Naive thymus-derived CD8-positive, alpha-beta T cell (primary cell): ENCODE results near the gene FAT2. TPM values are rescaled to one million over a fixed set of nuclear protein-coding genes. Genes with fewer than 3 reads are reported as not detected.
A peak's percentile ranks its signal among the peaks of the same experiment; 100 is the strongest.
"Not testable (repeated sequence)": the region's sequence is repeated elsewhere in the genome, so short reads cannot be mapped to it uniquely, and the experiment has no call there.

Experiments used
- ATAC-seq, 2 donors: fragments of 150-1000 bp; cut with Tn5 transposase in 1 of 2; sonication (Bioruptor Pico), chemical (Tn5 transposase) in 1 of 2; 1 replicate in 1 of 2; 2 replicates in 1 of 2; pipeline ENCODE4 v1.10.0; 2021; ENCODE audit warnings: mild to moderate bottlenecking in 2 of 2, moderate library complexity in 2 of 2
- POLR2A ChIA-PET: fragments of 350-600 bp; sonication (Branson Sonifier 250); formaldehyde crosslinking; loops from one replicate; lab custom pipeline; 2021; ENCODE audit warnings: antibody characterized with exemption; lab: Charles Lee
- DNase-seq, 10 donors: peaks; one replicate each; pipeline versions ENCODE4 v3.0.0 to v3.0.0-alpha.2; 2020 to 2022
- H3K27ac Mint-ChIP-seq, 10 donors: one replicate each; pipeline ENCODE4 v1.8.0; 2020 to 2022; ENCODE audit warnings: mild to moderate bottlenecking in 10 of 10, mixed read lengths in 10 of 10, moderate library complexity in 4 of 10, inconsistent platforms in 1 of 10
- H3K27me3 Mint-ChIP-seq, 5 donors: one replicate each; pipeline ENCODE4 v1.8.0; 2021 to 2022; ENCODE audit warnings: mixed read lengths in 5 of 5
- H3K36me3 Mint-ChIP-seq, 3 donors: one replicate each; pipeline ENCODE4 v1.8.0; 2020 to 2022; ENCODE audit warnings: mixed read lengths in 3 of 3, mild to moderate bottlenecking in 2 of 3, inconsistent platforms in 1 of 3
- H3K4me1 Mint-ChIP-seq, 4 donors: one replicate each; pipeline ENCODE4 v1.8.0; 2021 to 2022; ENCODE audit warnings: mixed read lengths in 4 of 4
- H3K4me3 Mint-ChIP-seq, 10 donors: one replicate each; pipeline ENCODE4 v1.8.0; 2020 to 2022; ENCODE audit warnings: mild to moderate bottlenecking in 10 of 10, mixed read lengths in 10 of 10, moderate library complexity in 6 of 10, inconsistent platforms in 1 of 10
- H3K9me3 Mint-ChIP-seq, 9 donors: one replicate each; pipeline ENCODE4 v1.8.0; 2020 to 2022; ENCODE audit warnings: mixed read lengths in 9 of 9, mild to moderate bottlenecking in 3 of 9, inconsistent platforms in 1 of 9, moderate library complexity in 1 of 9
- polyA plus RNA-seq, 3 donors: library from polyadenylated mRNA; unstranded; fragments of 300-500 nt; fragmentation: Illumina TruSeq; gene quantifications; one replicate each; pipeline ENCODE4 v1.2.3, GENCODE V29; 2021
- total RNA-seq, 8 experiments: library from RNA in 2 of 8; stranded (reverse) in 2 of 8; gene quantifications; one replicate each; pipeline ENCODE4 v1.2.3 and lab custom pipeline; 2021 to 2026

FAT2 gene
- total and polyA plus RNA-seq, 5 experiments from 2014 or later = 0.03 TPM; not detected in 4

GRCh38 chr5:151589878-151590570 lies 1.1 kb downstream of the FAT2 start:
- H3K9me3 Mint-ChIP-seq = no peaks in the 10 kb centered on the region
- POLR2A ChIA-PET = no interaction called here
- DNase-seq (no peak), ATAC-seq (no peak)
- H3K36me3 Mint-ChIP-seq = no peaks in the 10 kb centered on the region
- peaks cover 0 to 10% (median 0%) of the 10 kb centered on the region in 5 donors for H3K27me3 Mint-ChIP-seq
- H3K4me3 Mint-ChIP-seq = no peak overlapping the region
- H3K4me1 Mint-ChIP-seq = peaks cover 0 to 7% (median 0%) of the 10 kb centered on the region in 4 donors
- H3K27ac Mint-ChIP-seq = peak overlapping the region in 1 of 10 donors; percentile 58

- no peaks in the 10 kb centered on the region for H3K27me3 Mint-ChIP-seq
- no peaks in the 10 kb centered on the region for H3K9me3 Mint-ChIP-seq
- H3K4me3 Mint-ChIP-seq = no peak overlapping the region
- POLR2A ChIA-PET = no interaction called here
- peak overlapping the region in 1 of 10 donors; percentile 73 for H3K27ac Mint-ChIP-seq
- H3K4me1 Mint-ChIP-seq = peaks cover 0 to 2% (median 0%) of the 10 kb centered on the region in 4 donors
- ATAC-seq = no peak
- no peaks in the 10 kb centered on the region for H3K36me3 Mint-ChIP-seq
- no peak for DNase-seq
Measured at GRCh38 chr5:151587796-151588555, 3.2 kb downstream of the FAT2 start.

- H3K27ac Mint-ChIP-seq = no peak overlapping the region
- DNase-seq = no peak
- H3K9me3 Mint-ChIP-seq = no peaks in the 10 kb centered on the region
- H3K4me1 Mint-ChIP-seq = peaks cover 0 to 2% (median 0%) of the 10 kb centered on the region in 4 donors
- no peaks in the 10 kb centered on the region for H3K36me3 Mint-ChIP-seq
- POLR2A ChIA-PET = no interaction called here
- peaks cover 0 to 2% (median 0%) of the 10 kb centered on the region in 5 donors for H3K27me3 Mint-ChIP-seq
- no peak overlapping the region for H3K4me3 Mint-ChIP-seq
- ATAC-seq = no peak
Measured at GRCh38 chr5:151585970-151586369, 5.2 kb downstream of the FAT2 start.

GRCh38 chr5:151585344-151585743 lies 5.8 kb downstream of the FAT2 start:
- H3K9me3 Mint-ChIP-seq, H3K27ac Mint-ChIP-seq, H3K36me3 Mint-ChIP-seq, H3K4me3 Mint-ChIP-seq, H3K4me1 Mint-ChIP-seq, DNase-seq, H3K27me3 Mint-ChIP-seq, ATAC-seq, POLR2A ChIA-PET: not testable (repeated sequence)

- ATAC-seq (no peak), DNase-seq (no peak)
- Mint-ChIP-seq H3K4me3 (no peak overlapping the region), H3K9me3 (no peaks in the 10 kb centered on the region), H3K4me1 (peaks cover 0 to 2% (median 0%) of the 10 kb centered on the region in 4 donors), H3K27ac (no peak overlapping the region), H3K27me3 (peaks cover 0 to 2% (median 0%) of the 10 kb centered on the region in 5 donors), H3K36me3 (no peaks in the 10 kb centered on the region)
- POLR2A ChIA-PET = no interaction called here
Measured at GRCh38 chr5:151584057-151584937, 6.8 kb downstream of the FAT2 start.

GRCh38 chr5:151581812-151582583 lies 9.1 kb downstream of the FAT2 start:
- no peak overlapping the region for H3K4me3 Mint-ChIP-seq
- H3K9me3 Mint-ChIP-seq = no peaks in the 10 kb centered on the region
- peak overlapping the region in 2 of 10 donors; percentile 62 to 66 for H3K27ac Mint-ChIP-seq
- peaks cover 13 to 19% (median 14%) of the 10 kb centered on the region in 4 donors for H3K4me1 Mint-ChIP-seq
- ATAC-seq = no peak
- POLR2A ChIA-PET = no interaction called here
- H3K36me3 Mint-ChIP-seq = no peaks in the 10 kb centered on the region
- DNase-seq = no peak
- H3K27me3 Mint-ChIP-seq = peaks cover 0 to 2% (median 0%) of the 10 kb centered on the region in 5 donors

GRCh38 chr5:151581347-151581746 lies 9.8 kb downstream of the FAT2 start:
- POLR2A ChIA-PET = no interaction called here
- Mint-ChIP-seq H3K4me1 (peaks cover 13 to 23% (median 15%) of the 10 kb centered on the region in 4 donors), H3K9me3 (no peaks in the 10 kb centered on the region), H3K36me3 (no peaks in the 10 kb centered on the region), H3K4me3 (no peak overlapping the region), H3K27me3 (peaks cover 0 to 2% (median 0%) of the 10 kb centered on the region in 5 donors), H3K27ac (peak overlapping the region in 1 of 10 donors; percentile 62)
- ATAC-seq (no peak), DNase-seq (no peak)

- H3K9me3 Mint-ChIP-seq = no peaks in the 10 kb centered on the region
- peaks cover 0 to 2% (median 0%) of the 10 kb centered on the region in 5 donors for H3K27me3 Mint-ChIP-seq
- no peak overlapping the region for H3K27ac Mint-ChIP-seq
- ATAC-seq (no peak), DNase-seq (no peak)
- POLR2A ChIA-PET = no interaction called here
- no peak overlapping the region for H3K4me3 Mint-ChIP-seq
- peaks cover 13 to 23% (median 15%) of the 10 kb centered on the region in 4 donors for H3K4me1 Mint-ChIP-seq
- no peaks in the 10 kb centered on the region for H3K36me3 Mint-ChIP-seq
Measured at GRCh38 chr5:151580858-151581257, 10.3 kb downstream of the FAT2 start.

- H3K4me3 Mint-ChIP-seq = no peak overlapping the region
- POLR2A ChIA-PET = no interaction called here
- no peak for DNase-seq
- peaks cover 0 to 2% (median 0%) of the 10 kb centered on the region in 5 donors for H3K27me3 Mint-ChIP-seq
- H3K36me3 Mint-ChIP-seq = no peaks in the 10 kb centered on the region
- H3K9me3 Mint-ChIP-seq = no peaks in the 10 kb centered on the region
- ATAC-seq = no peak
- H3K27ac Mint-ChIP-seq = peak overlapping the region in 1 of 10 donors; percentile 56
- peaks cover 13 to 23% (median 15%) of the 10 kb centered on the region in 4 donors for H3K4me1 Mint-ChIP-seq
Measured at GRCh38 chr5:151580239-151580638, 10.9 kb downstream of the FAT2 start.

GRCh38 chr5:151579146-151579545 lies 12.0 kb downstream of the FAT2 start:
- H3K27me3 Mint-ChIP-seq, H3K4me3 Mint-ChIP-seq, H3K27ac Mint-ChIP-seq, POLR2A ChIA-PET, ATAC-seq, H3K36me3 Mint-ChIP-seq, DNase-seq, H3K9me3 Mint-ChIP-seq: not testable (repeated sequence)
- H3K4me1 Mint-ChIP-seq = peaks cover 13 to 23% (median 15%) of the 10 kb centered on the region in 4 donors

- no peaks in the 10 kb centered on the region for H3K9me3 Mint-ChIP-seq
- H3K27ac Mint-ChIP-seq = peak overlapping the region in 5 of 10 donors; percentile 5 to 90 (median 75)
- DNase-seq (no peak), ATAC-seq (no peak)
- peak overlapping the region in 4 of 10 donors; percentile 11 to 69 (median 59) for H3K4me3 Mint-ChIP-seq
- POLR2A ChIA-PET = no interaction called here
- H3K4me1 Mint-ChIP-seq = peaks cover 13 to 23% (median 15%) of the 10 kb centered on the region in 4 donors
- peaks cover 0 to 2% (median 0%) of the 10 kb centered on the region in 5 donors for H3K27me3 Mint-ChIP-seq
- H3K36me3 Mint-ChIP-seq = no peaks in the 10 kb centered on the region
Measured at GRCh38 chr5:151578326-151579025, 12.7 kb downstream of the FAT2 start.
